ENCODE measurements around the gene HAVCR1. TPM values are rescaled to one million over a fixed set of nuclear protein-coding genes. Genes with fewer than 3 reads are reported as not detected.
"Not testable (repeated sequence)": the region's sequence is repeated elsewhere in the genome, so short reads cannot be mapped to it uniquely, and the experiment has no call there.

The HAVCR1 gene
- total RNA-seq, 1 donor from 2014 or later, result not detected

DNA sequence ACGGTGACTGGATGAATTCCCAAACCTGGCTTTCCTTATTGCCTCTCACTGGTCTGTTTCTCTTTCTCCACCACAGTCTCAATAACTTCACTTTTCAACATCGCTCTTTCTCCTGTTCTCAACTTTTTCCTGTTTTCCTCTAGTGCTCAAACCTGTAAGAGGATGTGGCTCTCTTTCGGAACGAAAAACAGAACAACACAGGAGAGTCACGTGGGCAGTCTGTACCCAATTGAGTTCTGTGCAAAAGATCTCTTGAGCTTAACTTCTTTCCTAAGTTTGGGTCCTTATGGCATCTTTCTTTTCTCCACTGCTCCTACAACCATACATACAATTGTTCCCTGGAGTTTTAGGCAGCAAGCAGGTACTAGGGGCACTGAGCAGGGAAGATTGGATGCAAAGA lies 8.9 kb downstream of the HAVCR1 start:
- DNase-seq (ENCODE audit: low read depth, low spot score), result no peak

DNA sequence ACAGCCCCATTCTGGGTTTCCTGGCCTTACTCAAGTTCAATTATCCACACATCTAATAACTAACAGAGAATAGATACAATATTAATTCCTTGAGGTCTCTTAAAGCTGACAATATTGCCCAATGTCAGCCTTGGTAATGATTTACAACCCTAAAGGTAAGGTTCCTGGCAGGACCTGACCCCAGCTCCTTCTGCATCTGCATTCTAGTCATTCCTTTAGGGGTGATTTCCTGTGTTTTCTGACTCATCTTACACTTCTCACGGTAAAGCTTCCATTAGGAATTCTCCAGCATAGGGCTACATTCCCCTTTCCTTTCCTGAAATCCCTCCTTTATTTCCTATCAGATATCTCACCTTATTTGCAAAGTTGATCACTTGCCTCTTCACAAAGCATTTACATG lies 9.3 kb downstream of the HAVCR1 start:
- no peak for DNase-seq (ENCODE audit: low read depth, low spot score)

DNA sequence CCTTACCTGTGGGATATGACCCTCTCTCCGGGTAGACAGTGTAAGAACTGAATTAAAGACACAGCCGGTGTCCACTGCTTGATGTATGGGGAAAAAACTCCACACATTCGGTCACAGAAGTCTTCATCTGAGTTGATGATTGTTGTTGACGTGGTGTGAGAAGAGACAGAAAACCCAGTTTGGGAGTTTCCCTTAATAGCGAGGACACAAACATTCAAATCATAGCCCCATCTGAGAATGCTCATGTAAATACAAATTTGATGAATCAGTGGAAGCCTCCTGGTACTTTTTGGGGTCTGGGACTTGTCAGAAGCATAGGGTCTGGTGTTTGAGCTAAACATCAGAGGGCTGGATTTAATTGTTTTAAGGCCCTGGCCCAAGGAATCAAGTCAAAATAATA lies 11.0 kb downstream of the HAVCR1 start:
- no peak for DNase-seq (ENCODE audit: low read depth, low spot score)

DNA sequence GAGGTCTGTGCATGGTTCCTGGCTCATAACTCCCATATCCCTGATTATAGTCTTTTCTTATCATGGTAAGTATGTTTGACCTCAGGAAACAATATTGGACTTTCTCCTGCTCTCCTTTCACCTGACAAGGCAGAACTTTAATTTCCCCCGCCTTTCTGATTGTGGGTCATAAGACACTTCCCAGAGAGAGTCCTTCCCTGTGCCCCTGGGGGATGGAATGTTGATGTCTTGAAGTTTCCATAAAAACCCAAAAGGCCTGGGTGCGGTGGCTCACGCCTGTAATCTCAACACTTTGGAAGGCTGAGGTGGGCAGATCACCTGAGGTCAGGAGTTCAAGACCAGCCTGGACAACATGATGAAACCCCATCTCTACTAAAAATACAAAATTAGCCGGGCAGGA lies 11.9 kb downstream of the HAVCR1 start:
- not testable (repeated sequence) for DNase-seq (ENCODE audit: low read depth, low spot score)

DNA sequence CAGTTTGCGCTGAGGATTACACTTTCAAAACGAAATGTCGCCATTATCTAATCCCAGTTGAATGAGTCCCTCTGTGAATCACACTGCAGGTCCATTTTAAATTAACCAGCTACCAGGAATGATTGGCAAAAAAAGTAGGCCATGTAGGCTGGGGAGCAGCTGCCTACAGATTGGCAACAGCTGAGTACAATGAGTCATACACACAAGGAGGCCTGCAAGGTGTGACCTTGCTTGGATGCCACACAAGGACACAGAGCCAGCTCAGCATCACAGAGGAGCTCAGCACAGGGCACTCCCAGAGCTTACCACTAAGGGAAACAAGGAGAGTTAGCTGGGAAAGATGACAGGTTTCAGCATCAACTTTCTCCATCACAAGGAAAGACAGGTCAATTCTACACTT lies 12.9 kb downstream of the HAVCR1 start:
- DNase-seq (ENCODE audit: low read depth, low spot score), result no peak

DNA sequence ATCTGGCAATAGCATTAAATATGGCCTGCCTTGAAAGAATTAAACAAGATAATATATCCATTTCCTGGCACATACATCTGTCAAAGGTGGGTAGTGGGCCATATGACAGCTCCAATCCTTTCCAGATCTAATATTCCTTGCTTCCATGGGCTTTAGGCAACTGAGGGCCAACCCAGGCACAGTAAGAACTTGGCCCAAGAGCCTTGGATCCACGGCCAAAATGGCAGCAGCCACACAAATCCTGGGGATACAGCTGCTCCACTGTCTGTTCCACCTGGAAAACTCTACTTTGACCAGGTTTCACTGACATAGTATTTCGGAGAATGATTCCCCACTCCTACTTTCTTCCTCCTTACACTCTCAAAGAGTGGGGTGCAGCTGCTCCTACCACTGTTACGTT lies 13.3 kb downstream of the HAVCR1 start:
- no peak for DNase-seq (ENCODE audit: low read depth, low spot score)

DNA sequence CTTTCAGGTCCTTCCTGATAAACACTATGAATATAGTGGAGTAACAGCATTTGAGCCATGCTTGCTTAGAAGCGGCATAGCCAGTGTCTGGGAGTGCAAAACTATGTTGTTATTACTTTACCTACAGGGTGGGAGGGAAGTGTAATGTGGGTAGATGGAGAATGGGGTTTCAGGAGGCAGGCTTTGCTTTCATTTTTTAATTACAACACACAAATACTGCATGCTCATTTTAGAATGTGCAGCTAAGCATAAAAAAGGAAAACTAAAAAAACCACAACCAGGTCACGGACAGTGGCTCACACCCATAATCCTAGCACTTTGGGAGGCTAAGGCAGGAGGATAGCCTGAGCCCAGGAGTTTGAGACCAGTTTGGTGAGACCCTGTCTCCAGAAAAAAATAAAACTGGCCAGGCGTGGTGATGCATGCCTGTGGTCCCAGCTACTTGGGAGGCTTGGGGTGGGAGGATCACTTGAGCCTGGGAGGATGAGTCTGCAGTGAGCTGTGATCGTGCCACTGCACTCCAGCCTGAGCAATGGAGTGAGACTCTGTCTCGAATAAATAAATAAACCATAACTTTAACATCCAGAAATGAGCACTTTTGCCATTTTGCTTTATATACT lies 20.2 kb downstream of the HAVCR1 start:
- DNase-seq (ENCODE audit: low read depth, low spot score), result no peak

DNA sequence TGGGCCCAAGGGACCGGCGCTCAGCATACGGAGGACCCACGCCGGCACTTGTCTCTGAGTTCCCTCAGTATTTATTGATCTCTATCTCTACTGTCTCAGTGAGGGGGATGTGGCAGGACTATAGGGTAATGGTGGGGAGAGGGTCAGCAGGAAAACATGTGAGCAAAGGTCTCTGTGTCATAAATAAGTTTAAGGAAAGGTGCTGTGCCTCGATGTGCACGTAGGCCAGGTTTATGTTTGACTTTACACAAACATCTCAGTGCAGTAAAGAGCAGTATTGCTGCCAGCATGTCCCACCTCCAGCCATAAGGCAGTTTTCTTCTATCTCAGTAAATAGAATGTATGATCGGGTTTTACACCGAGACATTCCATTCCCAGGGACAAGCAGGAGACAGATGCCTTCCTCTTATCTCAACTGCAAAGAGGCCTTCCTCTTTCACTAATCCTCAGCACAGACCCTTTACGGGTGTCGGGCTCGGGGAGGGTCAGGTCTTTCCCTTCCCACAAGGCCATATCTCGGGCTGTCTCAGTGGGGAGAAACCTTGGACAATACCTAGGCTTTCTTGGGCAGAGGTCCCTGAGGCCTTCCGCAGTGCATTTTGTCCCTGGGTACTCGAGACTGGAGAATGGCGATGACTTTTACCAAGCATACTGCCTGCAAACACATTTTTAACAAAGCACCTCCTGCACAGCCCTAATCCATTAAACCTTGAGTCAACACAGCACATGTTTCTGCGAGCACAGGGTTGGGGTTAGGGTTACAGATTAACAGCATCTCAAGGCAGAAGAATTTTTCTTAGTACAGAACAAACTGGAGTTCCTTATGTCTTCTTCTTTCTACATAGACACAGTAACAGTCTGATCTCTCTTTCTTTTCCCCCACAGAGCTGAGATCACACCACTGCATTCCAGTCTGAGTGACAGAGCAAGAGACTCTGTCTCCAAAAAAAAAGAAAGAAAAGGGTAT lies 24.5 kb downstream of the HAVCR1 start:
- DNase-seq (ENCODE audit: low read depth, low spot score), result not testable (repeated sequence)

DNA sequence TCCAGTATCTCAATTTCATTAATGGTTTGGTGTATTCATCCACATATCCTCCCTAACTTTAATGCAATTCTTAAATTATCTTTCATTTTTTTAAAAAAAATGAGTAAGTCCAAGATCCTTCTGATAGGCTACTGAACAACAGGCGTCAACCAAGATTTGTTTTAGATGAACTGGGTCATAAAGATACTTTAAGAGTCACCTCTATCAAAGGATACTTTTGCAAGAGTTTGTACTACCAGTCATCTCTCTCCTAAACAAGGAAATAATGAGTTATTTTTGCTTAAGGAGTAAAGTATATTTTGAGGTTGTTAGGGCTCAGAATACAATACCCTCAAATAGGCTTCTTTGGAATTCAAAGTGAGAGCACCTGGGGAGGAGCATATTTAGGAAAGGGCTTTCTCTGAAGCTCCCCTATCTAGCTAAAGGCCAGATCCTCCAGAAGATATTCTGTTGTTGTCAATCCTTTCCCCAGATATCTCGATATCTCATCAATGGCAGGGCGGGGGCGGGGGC lies 25.8 kb downstream of the HAVCR1 start:
- DNase-seq (ENCODE audit: low read depth, low spot score), result no peak

DNA sequence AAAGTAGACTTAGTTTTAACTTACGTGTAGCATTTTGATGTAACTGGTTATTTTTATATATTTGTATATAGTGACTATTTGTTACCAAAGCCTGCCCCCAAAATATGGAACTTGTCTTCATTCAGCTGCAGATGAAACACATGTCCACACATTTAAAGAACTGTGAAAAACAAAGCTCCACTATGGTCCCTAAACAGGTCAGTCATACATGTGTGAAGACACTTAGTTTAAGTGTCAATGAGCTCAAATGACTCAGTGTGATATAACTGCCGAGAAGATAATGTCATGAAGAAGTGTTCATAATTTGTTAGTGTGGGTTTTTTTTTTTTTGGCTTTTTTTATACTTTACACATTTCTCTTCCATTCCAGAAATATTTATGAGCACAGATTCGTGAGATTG lies 28.2 kb downstream of the HAVCR1 start:
- DNase-seq (ENCODE audit: low read depth, low spot score), result no peak

DNA sequence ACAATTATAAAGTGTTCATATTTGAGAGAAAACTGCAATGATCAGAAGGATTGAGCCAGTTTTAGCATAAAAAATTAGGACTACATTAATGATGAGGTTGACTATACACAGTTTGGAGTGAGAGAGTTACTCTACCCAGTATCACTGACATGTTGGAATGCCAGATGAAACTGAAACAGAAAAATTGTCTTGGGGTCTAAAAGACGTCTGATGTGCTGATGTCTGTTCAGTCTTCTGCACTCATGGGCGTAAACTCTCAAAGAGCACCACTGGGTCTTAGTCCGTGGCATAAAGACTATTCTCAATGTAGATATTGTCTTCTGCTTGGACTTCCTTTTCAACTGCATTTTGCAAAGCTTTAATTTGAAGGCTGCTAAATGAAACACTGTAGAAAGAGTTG lies 29.5 kb downstream of the HAVCR1 start:
- DNase-seq (ENCODE audit: low read depth, low spot score), result no peak

DNA sequence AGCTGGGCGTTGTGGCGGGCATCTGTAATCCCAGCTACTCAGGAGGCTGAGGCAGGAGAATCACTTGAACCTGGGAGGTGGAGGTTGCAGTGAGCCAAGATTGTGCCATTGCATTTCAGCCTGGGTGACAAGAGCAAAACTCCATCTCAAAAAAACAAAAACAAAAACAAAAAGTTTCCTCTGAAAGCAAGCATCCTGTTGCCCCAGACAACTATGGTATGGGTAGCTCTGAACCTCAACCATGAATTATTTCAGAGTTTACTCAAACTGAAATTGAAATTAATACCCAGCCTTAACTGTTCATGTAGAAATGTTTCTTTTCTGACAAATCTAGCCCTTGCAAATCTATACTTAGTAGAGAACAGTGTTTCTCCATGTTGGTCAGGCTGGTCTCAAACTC lies 31.3 kb downstream of the HAVCR1 start:
- not testable (repeated sequence) for DNase-seq (ENCODE audit: low read depth, low spot score)

DNA sequence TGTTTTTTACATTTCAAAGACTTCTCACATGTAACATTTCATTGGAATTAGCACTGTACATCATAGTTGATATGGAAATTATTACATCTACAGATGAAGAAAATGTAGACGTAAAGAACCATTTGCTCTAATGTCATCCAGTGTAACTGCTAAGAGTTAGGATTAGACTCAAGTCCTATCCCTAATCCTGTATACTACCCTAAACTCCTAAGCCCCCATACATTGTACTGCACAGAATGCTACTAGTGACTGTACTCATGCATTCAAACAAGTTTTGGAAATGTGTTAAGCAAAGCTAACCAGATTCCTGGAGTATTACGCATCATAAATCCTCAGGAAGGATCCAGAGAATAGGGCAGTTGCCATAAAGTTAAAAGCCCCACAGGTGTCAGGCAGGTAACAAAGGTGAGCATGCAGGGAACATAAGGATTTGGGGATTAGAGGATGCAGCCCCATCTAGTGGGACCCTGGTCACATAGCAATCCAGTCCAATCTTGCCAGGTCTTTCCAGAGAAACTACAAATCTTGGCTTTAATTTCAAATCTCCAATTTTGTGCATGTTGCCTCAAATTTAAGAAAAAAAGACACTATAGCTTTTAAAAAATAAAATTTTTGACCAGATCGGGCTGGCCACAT lies 32.0 kb downstream of the HAVCR1 start:
- DNase-seq (ENCODE audit: low read depth, low spot score), result no peak

DNA sequence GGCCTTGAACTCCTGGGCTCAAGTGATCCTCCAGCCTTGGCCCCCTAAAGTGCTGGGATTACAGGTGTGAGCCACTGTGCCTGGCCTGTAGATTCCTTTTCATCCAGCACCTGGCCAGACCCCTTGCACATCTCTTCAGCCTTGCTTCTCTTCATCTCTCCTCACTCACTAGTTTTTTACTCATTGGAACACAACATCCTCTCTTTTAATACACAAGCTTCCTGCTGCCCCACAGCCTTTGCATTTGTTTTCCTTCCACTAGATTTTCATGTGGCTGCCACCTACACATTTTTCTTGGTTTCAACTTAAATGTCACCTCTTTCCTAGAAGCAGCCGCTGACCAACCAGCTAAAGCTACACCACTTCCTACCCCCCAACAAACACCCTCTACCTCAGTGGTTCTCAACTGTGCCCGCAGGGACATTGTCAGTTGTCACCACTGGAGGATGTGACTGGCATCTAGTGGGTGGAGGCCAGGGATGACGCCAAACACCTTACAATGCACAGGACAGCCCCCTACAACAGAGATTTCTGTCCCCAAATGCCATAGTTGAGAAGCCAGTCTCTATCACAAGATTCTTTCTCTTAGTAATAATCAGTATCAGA lies 33.7 kb downstream of the HAVCR1 start:
- DNase-seq (ENCODE audit: low read depth, low spot score), result no peak

DNA sequence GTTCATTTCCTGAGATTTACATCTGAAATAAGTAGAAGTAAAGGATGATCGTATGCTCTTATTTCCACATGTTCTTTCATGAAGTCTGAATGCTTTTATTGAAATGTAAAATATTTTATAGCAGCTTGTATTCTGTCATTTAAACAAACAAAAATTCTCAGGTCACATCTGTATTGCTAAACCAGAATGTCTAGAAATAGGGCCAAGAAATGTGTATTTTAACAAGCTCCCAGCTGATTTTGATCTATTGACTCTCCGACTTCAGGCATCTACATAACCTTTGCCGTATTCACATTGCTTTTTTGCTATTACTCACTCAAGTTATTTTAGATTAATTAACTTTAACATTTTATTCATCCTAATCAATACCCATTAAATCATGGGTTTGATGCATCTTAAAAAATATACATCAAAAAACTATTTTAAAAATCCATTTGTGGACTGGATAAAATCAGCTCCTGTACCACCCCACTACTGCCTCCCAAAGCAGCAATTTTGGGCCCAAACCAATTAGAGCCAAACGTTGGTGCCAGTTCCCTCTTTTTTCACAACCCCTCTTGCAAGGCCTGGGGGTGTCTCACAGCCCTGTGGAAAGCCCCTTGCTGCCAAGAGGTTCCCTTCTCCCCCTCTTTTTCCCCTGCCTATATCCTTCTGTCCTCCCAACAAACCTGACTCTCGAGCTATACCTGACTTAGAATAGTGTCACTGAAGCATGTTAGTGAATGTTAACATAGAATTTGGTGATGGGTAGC lies 34.5 kb downstream of the HAVCR1 start:
- DNase-seq (ENCODE audit: low read depth, low spot score), result no peak

DNA sequence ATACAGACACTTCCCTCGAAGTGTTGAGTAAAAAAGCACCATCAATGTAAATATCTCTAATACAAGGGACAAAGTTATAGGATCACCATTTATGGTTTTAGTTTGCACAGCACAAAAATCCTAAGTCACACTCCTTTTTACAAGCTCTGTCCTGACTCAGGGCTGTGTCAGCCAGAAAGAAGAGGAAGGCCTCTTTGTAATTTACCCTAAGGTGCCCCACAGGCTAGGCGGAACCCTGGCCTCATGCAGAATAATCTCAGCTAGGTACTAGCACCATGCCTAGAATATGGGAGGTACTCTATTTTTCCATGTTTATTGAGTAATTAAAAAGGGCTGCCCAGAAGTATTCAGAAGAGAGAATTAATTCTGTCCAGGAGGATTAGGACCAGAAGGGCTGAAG lies 36.9 kb downstream of the HAVCR1 start:
- DNase-seq (ENCODE audit: low read depth, low spot score), result no peak

DNA sequence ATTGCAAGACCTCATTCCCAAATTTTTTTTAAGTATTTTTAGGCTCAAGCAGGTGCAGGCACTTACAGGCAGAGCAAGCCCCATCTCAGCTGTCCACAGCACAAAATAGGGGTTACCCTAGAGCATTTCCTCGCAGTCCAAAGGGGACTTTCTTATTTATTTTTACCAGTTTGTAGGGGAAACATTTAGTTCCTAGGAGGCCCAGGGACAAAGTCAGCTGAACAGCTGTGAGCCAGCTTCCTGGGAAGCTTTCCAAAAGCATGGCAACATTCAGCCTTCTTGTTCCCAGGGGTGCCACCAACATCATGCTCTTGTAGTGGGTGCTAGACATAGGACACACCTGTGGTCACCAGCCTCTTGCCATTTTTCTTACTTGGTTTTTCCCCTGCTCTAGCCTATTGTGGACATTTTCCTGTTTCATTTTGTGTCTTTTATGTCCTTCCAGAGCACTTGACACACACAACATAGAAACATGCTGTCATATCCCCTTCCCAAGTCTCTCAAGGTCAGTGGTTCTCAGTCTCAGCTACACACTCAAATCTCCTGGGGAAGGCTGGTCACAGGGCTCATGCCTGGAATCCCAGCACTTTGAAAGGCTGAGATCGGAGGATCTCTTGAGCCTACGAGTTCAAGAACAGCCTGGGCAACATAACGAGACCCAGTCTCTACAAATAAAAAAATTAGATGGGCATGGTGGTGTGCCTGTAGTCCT lies 38.2 kb downstream of the HAVCR1 start:
- no peak for DNase-seq (ENCODE audit: low read depth, low spot score)

DNA sequence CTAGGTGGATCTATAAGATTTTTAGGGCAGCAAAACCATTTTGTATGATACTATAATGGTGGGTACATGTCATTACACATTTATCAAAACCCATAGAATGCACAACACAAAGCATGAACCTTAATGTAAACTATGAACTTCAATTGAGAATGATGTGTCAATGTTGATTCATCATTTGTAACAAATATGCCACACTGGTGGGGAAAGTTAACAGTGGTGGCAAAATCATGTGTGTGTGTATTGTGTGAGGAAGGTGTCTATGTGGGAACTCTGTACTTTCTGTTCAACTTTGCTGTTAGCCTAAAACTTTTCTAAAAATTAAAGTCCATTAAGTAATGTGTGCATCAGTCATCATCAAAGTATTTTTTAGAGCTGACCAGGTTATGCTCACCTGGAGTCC lies 38.9 kb downstream of the HAVCR1 start:
- DNase-seq (ENCODE audit: low read depth, low spot score), result no peak

DNA sequence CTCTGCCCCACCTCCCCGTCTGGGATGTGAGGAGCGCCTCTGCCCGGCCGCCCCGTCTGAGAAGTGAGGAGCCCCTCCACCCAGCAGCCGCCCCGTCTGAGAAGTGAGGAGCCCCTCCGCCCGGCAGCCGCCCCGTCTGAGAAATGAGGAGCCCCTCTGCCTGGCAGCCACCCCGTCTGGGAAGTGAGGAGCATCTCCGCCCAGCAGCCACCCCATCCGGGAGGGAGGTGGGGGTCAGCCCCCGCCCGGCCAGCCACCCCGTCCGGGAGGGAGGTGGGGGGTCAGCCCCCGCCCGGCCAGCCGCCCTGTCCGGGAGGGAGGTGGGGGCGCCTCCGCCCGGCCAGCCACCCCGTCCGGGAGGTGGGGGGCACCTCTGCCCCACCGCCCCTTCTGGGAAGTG lies 44.8 kb downstream of the HAVCR1 start:
- DNase-seq (ENCODE audit: low read depth, low spot score), result not testable (repeated sequence)

DNA sequence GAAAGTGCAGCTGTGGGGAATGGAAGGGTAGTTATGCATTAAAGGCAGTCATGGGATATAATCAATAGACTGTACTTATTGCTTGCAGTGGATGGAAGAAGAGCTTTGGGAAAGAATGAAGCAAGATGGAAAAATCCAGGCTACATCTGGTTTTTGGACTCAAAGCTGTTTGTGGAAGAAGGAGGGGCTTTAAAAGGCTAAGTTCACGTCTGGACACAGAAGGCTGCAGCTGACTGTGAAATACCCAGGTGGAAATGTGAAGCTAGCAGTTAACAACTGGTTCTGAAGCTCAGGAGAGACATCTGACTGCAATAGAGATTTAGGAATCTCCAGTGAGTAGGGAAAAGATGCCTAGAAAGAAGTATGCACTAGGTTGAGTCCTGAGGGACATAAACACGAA lies 52.7 kb downstream of the HAVCR1 start:
- DNase-seq (ENCODE audit: low read depth, low spot score), result no peak
